Frontal cortex (tissue), 4 donors: Measurements from ENCODE around the gene SSBP3. TPM values are rescaled to one million over a fixed set of nuclear protein-coding genes. Genes with fewer than 3 reads are reported as not detected.
A peak's percentile ranks its signal among the peaks of the same experiment; 100 is the strongest.

Experiments
- DNase-seq, 2 donors: peaks; one replicate each; pipeline ENCODE4 v3.0.0; 2012; ENCODE audit warnings: low spot score in 2 of 2
- FAIRE-seq: peaks from 2 replicates; lab custom pipeline; 2012; peaks lifted over from hg19 to GRCh38; lab: Jason Lieb, UNC
- total RNA-seq: library from RNA; depleted of rRNA; stranded (reverse); fragments of >200 nt; gene quantifications from one replicate; pipeline ENCODE4 v1.2.3, GENCODE V29; 2014
- donor health status: control.
- donor health status: control.
- donor health status: control.

The SSBP3 gene
- total RNA-seq, 1 donor from 2014 or later: 39.1 TPM

GRCh38 chr1:54413295-54413694, 7.1 kb upstream of the SSBP3 start:
- DNase-seq (peak in 1 of 2 donors; percentile 43), FAIRE-seq (no peak)

- no peak for FAIRE-seq
- no peak for DNase-seq
Observed at GRCh38 chr1:54410359-54410758, 4.2 kb upstream of the SSBP3 start.

GRCh38 chr1:54409156-54410142, 3.3 kb upstream of the SSBP3 start:
- DNase-seq (no peak), FAIRE-seq (no peak)

- peak in 1 of 2 donors; percentile 47 for DNase-seq
- no peak for FAIRE-seq
Observed at GRCh38 chr1:54408147-54409066, 2.2 kb upstream of the SSBP3 start.

GRCh38 chr1:54407404-54408146, 1.4 kb upstream of the SSBP3 start:
- no peak for FAIRE-seq
- DNase-seq: peak; percentile 80 to 84

GRCh38 chr1:54407154-54407403, 885 bp upstream of the SSBP3 start:
- no peak for FAIRE-seq
- DNase-seq: no peak

GRCh38 chr1:54405898-54406293, 298 bp downstream of the SSBP3 start:
- FAIRE-seq: no peak
- DNase-seq: no peak

GRCh38 chr1:54404939-54405897, 976 bp downstream of the SSBP3 start:
- FAIRE-seq (no peak), DNase-seq (peak in 1 of 2 donors; percentile 38)

GRCh38 chr1:54404263-54404662, 1.9 kb downstream of the SSBP3 start:
- FAIRE-seq (no peak), DNase-seq (no peak)

GRCh38 chr1:54403808-54404261, 2.4 kb downstream of the SSBP3 start:
- no peak for DNase-seq
- FAIRE-seq: no peak

GRCh38 chr1:54403405-54403804, 2.8 kb downstream of the SSBP3 start:
- FAIRE-seq: no peak

GRCh38 chr1:54402896-54403295, 3.3 kb downstream of the SSBP3 start:
- FAIRE-seq (no peak), DNase-seq (no peak)

More at GRCh38 chr1:54403405-54403804, 2.8 kb downstream of the SSBP3 start:
- no peak for DNase-seq

GRCh38 chr1:54401799-54402198, 4.4 kb downstream of the SSBP3 start:
- DNase-seq (no peak), FAIRE-seq (no peak)

- no peak for DNase-seq
- FAIRE-seq: no peak
Observed at GRCh38 chr1:54400329-54400728, 5.9 kb downstream of the SSBP3 start.

- FAIRE-seq: no peak
- no peak for DNase-seq
Observed at GRCh38 chr1:54399765-54400164, 6.4 kb downstream of the SSBP3 start.

- FAIRE-seq (no peak), DNase-seq (no peak)
Observed at GRCh38 chr1:54398963-54399528, 7.1 kb downstream of the SSBP3 start.

GRCh38 chr1:54397980-54398379, 8.2 kb downstream of the SSBP3 start:
- FAIRE-seq: no peak
- DNase-seq: no peak

- FAIRE-seq (no peak), DNase-seq (no peak)
Observed at GRCh38 chr1:54397090-54397591, 9.1 kb downstream of the SSBP3 start.
